ENCODE results near the gene PCSK7.

- no peak for TF ChIP-seq CTCF (conservative IDR thresholded peaks at IDR 0.05; ENCODE audit: low read length)
- no peak for TF ChIP-seq EZH2phosphoT487 (IDR thresholded peaks at IDR 0.05; ENCODE audit: borderline replicate concordance)
These were observed 39.4 kb downstream of the PCSK7 start for GRCh38 chr11:117192401-117192875.

All from Loucy (cell line).